Glutamatergic neuron (in vitro differentiated cells): ENCODE data around the gene PEX3. TPM values are rescaled to one million over a fixed set of nuclear protein-coding genes. Genes with fewer than 3 reads are reported as not detected.

Experiments used
- DNase-seq: peaks from one replicate; pipeline ENCODE4 v3.0.0; 2022
- H3K27ac Mint-ChIP-seq: one replicate; pipeline ENCODE4 v1.8.0; 2020; ENCODE audit warnings: mild to moderate bottlenecking, mixed read lengths, inconsistent platforms; ENCODE audit not compliant: unreplicated experiment
- H3K27me3 Mint-ChIP-seq: one replicate; pipeline ENCODE4 v1.8.0; 2020; ENCODE audit warnings: mild to moderate bottlenecking, moderate library complexity, mixed read lengths, inconsistent platforms; ENCODE audit not compliant: unreplicated experiment
- H3K36me3 Mint-ChIP-seq: one replicate; pipeline ENCODE4 v1.8.0; 2020; ENCODE audit warnings: mild to moderate bottlenecking, mixed read lengths, inconsistent platforms; ENCODE audit not compliant: unreplicated experiment
- H3K4me1 Mint-ChIP-seq: one replicate; pipeline ENCODE4 v1.8.0; 2020; ENCODE audit warnings: mild to moderate bottlenecking, low read depth, mixed read lengths, inconsistent platforms; ENCODE audit not compliant: unreplicated experiment
- H3K4me3 Mint-ChIP-seq: one replicate; pipeline ENCODE4 v1.8.0; 2020; ENCODE audit warnings: mild to moderate bottlenecking, mixed read lengths, inconsistent platforms; ENCODE audit not compliant: unreplicated experiment
- H3K9me3 Mint-ChIP-seq: one replicate; pipeline ENCODE4 v1.8.0; 2020; ENCODE audit warnings: mild to moderate bottlenecking, moderate library complexity, mixed read lengths, inconsistent platforms; ENCODE audit not compliant: unreplicated experiment
- total RNA-seq: library from RNA; stranded (reverse); fragmentation: NEBNext Ultra II Directional; extraction: Animal tissue kit (Norgen Biotek cat#: 25700); gene quantifications from one replicate; pipeline ENCODE4 v1.2.1, GENCODE V29; 2021; ENCODE audit not compliant: unreplicated experiment
- TF ChIP-seq, protein P1 (sequence below): fragments of 200-600 bp; sonication (generic); IDR thresholded peaks from one replicate; pipeline ENCODE4 v1.5.0; 2021; ENCODE audit not compliant: partially characterized antibody, unreplicated experiment

The PEX3 gene
- total RNA-seq, 1 donor from 2014 or later = 12.0 TPM

DNA sequence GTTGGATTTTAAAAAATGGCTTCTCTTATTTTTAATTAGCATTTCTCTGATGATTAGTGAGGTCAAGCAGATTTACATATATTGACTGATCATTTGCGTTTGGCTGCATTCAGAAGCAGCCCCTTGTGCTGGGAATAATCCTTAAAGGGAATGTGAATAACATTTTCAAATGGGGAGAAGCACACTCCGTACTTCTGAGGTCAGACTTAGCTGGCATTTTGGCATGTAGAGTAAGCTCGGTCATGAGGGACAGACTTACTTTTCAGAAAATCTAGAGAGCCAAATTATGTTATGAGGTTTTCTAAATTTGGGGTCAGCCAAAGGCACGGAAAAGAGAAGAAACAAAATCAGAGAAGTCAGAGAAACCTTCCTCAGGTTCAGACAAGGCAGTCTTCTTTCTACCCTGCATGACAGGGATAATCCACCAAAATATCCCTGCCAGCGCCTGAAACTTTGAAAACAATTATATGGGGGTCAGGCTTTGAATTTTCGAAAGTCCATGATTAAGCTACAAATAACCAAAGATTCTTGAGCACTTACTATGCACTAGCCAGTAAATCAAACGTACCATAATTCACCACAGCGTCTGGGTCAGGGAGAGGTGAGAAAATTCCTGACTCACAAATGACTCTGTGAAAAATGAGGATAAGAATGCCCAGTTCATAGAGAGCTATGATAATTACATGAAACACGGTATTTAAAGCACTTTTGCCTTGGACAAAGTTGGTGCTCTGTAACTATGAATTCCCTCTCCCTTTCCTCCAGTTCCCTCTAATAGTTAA is 45.0 kb upstream of the PEX3 start:
- no peak for DNase-seq
- Mint-ChIP-seq H3K27ac (no peak overlapping the region), H3K9me3 (peaks cover 1% of the 10 kb centered on the region), H3K27me3 (no peaks in the 10 kb centered on the region), H3K4me3 (no peak overlapping the region), H3K4me1 (no peaks in the 10 kb centered on the region), H3K36me3 (no peaks in the 10 kb centered on the region)
- TF ChIP-seq, protein P1, sequence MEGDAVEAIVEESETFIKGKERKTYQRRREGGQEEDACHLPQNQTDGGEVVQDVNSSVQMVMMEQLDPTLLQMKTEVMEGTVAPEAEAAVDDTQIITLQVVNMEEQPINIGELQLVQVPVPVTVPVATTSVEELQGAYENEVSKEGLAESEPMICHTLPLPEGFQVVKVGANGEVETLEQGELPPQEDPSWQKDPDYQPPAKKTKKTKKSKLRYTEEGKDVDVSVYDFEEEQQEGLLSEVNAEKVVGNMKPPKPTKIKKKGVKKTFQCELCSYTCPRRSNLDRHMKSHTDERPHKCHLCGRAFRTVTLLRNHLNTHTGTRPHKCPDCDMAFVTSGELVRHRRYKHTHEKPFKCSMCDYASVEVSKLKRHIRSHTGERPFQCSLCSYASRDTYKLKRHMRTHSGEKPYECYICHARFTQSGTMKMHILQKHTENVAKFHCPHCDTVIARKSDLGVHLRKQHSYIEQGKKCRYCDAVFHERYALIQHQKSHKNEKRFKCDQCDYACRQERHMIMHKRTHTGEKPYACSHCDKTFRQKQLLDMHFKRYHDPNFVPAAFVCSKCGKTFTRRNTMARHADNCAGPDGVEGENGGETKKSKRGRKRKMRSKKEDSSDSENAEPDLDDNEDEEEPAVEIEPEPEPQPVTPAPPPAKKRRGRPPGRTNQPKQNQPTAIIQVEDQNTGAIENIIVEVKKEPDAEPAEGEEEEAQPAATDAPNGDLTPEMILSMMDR = no peak

DNA sequence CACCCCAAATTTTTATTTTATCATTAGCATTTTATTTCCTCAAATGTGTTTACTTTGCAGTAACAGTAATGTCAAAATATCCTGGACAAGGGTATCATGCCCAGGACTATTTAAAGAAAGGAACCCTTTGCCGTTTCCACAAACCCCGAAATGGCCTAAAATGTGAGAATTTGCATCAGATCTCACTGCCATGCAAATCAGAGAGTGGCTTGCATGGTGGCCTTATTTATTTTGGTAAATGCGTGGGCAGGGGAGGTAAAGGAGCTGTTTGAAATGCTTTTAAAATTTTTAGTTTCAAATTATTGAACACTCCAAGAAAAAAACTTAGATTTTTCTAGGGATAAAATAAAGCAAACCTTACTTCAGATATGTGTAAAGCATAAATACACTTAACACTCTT is 43.9 kb upstream of the PEX3 start:
- no peak for DNase-seq
- H3K27me3 Mint-ChIP-seq = no peaks in the 10 kb centered on the region
- no peaks in the 10 kb centered on the region for H3K4me1 Mint-ChIP-seq
- TF ChIP-seq, protein P1 = no peak
- H3K36me3 Mint-ChIP-seq = no peaks in the 10 kb centered on the region
- no peak overlapping the region for H3K4me3 Mint-ChIP-seq
- peaks cover 1% of the 10 kb centered on the region for H3K9me3 Mint-ChIP-seq
- H3K27ac Mint-ChIP-seq = no peak overlapping the region

DNA sequence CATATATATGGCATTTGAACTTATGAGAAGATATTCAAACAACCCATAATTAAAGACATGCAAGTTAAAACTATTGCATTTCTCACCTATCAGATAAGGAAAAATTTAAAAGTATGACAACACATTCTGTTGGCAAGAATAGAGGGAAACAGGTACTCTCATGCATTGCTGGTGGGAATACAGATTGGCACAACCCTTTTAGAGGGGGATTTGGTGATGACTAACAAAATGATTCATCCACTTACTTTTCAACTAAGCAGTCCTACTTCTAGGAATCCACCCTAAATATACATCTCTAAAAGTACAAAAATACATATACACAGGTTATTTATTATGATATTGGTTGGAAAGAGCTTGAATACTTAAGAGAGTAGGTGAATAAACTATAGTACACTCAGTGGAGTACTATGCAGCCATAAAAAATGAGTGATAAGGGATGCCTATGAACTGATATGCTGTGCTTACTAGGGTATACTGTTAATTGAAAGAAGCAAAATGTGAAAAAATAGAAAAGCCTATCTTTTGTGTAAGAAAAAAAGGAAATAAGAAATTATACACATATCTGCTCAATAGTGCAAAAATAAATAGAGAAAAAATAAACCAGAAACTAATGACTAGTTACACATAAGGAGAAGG is 42.3 kb upstream of the PEX3 start:
- H3K27me3 Mint-ChIP-seq = no peaks in the 10 kb centered on the region
- H3K9me3 Mint-ChIP-seq = peaks cover 1% of the 10 kb centered on the region
- no peak overlapping the region for H3K27ac Mint-ChIP-seq
- TF ChIP-seq, protein P1 = no peak
- DNase-seq = no peak
- no peak overlapping the region for H3K4me3 Mint-ChIP-seq
- H3K4me1 Mint-ChIP-seq = no peaks in the 10 kb centered on the region
- no peaks in the 10 kb centered on the region for H3K36me3 Mint-ChIP-seq

DNA sequence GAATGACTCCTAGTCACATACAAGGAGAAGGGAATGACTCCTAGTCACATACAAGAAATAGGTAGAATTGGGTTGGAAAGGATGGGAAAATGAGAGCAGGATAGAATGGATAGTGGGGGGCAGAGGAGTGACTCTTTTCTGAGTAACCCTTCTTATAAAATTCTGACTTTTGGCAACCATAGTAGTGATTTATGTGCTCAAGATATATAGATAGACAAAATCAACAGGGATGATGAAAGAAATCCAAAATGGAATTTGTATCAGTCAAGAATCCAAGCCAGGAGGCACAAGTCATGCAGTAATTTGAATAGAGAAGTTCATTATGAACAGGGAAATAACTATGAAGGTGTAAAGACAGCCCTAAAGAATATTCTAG is 41.8 kb upstream of the PEX3 start:
- TF ChIP-seq, protein P1 = no peak
- H3K27ac Mint-ChIP-seq = no peak overlapping the region
- no peaks in the 10 kb centered on the region for H3K4me1 Mint-ChIP-seq
- peaks cover 1% of the 10 kb centered on the region for H3K9me3 Mint-ChIP-seq
- no peak for DNase-seq
- no peaks in the 10 kb centered on the region for H3K36me3 Mint-ChIP-seq
- H3K4me3 Mint-ChIP-seq = no peak overlapping the region
- H3K27me3 Mint-ChIP-seq = no peaks in the 10 kb centered on the region

DNA sequence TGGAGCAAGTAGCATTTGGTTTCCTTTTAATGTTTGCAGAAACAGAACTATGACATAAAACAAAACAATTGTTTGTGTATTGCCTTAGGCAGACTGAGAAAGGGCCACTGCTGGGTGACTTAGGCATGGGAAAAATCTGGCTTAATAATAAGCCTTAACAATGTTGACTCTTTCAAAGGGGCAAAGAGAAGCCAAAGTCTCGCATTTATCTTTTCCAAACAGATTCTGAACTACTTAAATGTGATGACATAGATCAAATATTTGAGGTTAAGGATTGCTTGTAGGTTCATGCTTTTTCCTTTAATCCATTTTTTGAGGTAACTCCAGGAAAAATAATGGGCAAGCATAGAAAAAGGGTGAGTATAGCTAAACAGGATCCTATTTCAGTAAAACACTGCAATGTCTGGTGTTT is 39.7 kb upstream of the PEX3 start:
- TF ChIP-seq, protein P1 = no peak
- no peaks in the 10 kb centered on the region for H3K4me1 Mint-ChIP-seq
- no peaks in the 10 kb centered on the region for H3K36me3 Mint-ChIP-seq
- H3K27ac Mint-ChIP-seq = no peak overlapping the region
- H3K4me3 Mint-ChIP-seq = no peak overlapping the region
- no peaks in the 10 kb centered on the region for H3K27me3 Mint-ChIP-seq
- no peak for DNase-seq
- H3K9me3 Mint-ChIP-seq = peaks cover 1% of the 10 kb centered on the region
